ENCODE data around the gene YIPF5.

The YIPF5 gene

DNA sequence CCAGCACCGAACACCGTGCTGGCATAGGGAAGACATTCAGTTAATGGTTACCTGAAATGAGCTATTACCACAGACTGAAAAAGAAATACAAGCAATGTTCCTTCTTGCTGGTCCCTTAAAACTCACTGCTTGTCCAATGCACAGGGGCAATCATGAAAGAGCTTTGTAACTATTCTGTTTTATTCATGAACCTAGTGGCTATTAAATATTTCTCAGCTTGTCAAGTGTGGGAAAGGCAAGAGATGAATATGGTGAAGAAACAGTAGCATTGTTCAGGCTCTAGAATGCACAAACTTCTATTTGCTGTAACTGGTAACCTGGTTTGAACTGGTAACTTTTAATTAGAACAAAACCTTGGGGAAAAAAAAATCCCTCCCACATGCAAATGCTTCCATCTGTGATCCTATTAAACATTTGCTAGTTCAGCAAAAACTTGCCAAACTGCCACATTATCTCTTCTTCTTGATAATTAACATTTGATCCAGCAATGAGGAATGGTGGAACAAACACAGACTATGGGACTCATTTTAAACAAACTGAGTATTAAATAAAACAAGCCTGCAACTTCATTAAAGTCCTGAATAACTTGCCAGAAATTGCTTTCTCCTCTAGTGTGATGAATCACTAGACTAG, 36.1 kb downstream of the YIPF5 start:
- TF ChIP-seq, protein P1, sequence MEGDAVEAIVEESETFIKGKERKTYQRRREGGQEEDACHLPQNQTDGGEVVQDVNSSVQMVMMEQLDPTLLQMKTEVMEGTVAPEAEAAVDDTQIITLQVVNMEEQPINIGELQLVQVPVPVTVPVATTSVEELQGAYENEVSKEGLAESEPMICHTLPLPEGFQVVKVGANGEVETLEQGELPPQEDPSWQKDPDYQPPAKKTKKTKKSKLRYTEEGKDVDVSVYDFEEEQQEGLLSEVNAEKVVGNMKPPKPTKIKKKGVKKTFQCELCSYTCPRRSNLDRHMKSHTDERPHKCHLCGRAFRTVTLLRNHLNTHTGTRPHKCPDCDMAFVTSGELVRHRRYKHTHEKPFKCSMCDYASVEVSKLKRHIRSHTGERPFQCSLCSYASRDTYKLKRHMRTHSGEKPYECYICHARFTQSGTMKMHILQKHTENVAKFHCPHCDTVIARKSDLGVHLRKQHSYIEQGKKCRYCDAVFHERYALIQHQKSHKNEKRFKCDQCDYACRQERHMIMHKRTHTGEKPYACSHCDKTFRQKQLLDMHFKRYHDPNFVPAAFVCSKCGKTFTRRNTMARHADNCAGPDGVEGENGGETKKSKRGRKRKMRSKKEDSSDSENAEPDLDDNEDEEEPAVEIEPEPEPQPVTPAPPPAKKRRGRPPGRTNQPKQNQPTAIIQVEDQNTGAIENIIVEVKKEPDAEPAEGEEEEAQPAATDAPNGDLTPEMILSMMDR (conservative IDR thresholded peaks at IDR 0.05; ENCODE audit: control insufficient read depth, insufficient read depth, low read depth, low read length) = no peak
- DNase-seq (ENCODE audit: low read depth) = no peak
- H3K4me3 ChIP-seq (ENCODE audit: control insufficient read depth, low read depth, low read length) = no peak overlapping the region

DNA sequence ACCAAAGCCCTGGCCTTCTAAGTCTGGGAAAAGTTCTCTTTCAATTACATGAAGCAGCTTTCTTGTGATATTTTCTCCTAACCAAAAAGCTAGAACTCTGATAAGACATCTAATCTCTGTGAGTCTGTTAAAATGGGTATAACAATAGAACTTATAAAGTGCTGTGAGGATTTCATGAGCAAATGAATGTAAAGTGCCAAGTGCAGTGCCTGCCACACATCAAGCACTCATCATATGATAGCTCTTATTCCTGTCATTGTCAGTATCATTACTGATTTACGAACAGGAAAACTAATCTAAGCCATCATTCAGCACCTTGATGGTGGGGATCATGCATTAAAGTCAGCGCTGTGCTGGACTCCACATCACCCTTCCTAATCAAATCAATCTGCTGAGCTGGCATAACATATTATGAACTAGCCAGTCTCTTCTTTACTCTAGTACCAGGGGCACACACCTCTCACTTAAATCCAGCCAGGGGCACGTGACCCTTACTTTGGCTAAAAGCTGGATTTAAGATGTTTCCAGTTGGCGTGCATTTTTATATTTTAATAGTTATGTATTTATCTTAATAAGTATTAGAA, 37.3 kb downstream of the YIPF5 start:
- DNase-seq (ENCODE audit: low read depth) = no peak
- TF ChIP-seq, protein P1 (conservative IDR thresholded peaks at IDR 0.05; ENCODE audit: control insufficient read depth, insufficient read depth, low read depth, low read length) = no peak
- H3K4me3 ChIP-seq (ENCODE audit: control insufficient read depth, low read depth, low read length) = no peak overlapping the region

DNA sequence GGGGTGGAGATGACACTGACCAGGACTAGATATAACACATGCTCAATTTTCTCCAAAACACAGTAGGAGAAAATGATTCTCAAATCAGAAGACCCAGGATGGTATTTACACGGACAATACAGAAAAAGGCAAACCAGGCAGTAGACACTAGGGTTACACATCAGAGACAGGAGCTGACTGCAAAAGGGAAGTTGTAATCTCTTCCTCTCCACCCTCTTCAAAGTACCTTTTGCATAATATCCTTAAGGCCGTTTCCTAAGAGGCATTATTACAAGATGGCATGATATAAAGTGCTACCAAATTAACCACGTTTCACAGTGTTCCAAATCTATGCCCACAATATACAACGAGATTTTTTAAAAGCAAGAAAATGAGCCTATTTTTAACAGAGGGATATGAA, 39.2 kb downstream of the YIPF5 start:
- no peak for DNase-seq (ENCODE audit: low read depth)

DNA sequence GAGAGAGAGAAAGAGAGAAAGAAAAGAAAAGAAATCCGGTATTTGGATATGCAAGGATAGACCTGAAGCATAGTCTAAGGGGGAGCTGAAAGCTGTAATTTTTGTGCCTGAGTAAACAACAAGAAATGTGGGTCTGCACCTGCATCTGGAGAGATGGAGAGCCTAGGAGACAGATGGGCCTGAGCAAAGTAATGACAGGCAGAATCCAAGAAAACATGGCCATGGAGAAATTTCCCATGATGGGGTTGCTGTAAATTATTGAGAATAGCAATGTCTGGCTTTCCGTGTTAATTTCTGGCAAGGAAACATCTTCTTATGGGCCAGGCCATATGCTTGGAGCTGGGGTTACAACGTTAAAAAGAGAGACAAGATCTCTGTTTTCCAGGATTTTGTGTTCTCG, 40.2 kb downstream of the YIPF5 start:
- TF ChIP-seq, protein P1 (conservative IDR thresholded peaks at IDR 0.05; ENCODE audit: control insufficient read depth, insufficient read depth, low read depth, low read length) = no peak
- DNase-seq (ENCODE audit: low read depth) = no peak
- H3K4me3 ChIP-seq (ENCODE audit: control insufficient read depth, low read depth, low read length) = no peak overlapping the region

More for the DNA sequence above, 39.2 kb downstream of the YIPF5 start:
- TF ChIP-seq, protein P1 (conservative IDR thresholded peaks at IDR 0.05; ENCODE audit: control insufficient read depth, insufficient read depth, low read depth, low read length) = no peak
- no peak overlapping the region for H3K4me3 ChIP-seq (ENCODE audit: control insufficient read depth, low read depth, low read length)

DNA sequence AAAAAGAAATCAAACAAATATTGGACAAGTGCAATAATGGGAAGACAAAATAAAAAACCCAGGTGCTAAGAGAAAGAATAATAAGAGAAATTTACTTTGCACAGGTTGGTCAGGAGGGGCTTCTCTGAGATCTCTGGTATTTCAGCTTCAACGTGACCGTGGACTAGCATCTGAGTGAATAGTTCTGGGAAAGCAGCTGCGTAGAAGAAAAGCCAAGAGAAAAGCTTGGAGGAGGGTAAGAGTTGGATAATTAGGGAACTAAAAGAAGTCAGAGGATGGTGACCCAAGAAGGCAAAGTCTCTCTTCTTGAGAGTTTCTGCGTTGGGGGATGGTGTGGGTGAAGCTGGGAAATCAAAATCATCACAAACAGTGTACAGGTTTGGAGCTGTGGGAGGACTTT, 41.6 kb downstream of the YIPF5 start:
- DNase-seq (ENCODE audit: low read depth) = no peak
- no peak overlapping the region for H3K4me3 ChIP-seq (ENCODE audit: control insufficient read depth, low read depth, low read length)
- TF ChIP-seq, protein P1 (conservative IDR thresholded peaks at IDR 0.05; ENCODE audit: control insufficient read depth, insufficient read depth, low read depth, low read length) = no peak

DNA sequence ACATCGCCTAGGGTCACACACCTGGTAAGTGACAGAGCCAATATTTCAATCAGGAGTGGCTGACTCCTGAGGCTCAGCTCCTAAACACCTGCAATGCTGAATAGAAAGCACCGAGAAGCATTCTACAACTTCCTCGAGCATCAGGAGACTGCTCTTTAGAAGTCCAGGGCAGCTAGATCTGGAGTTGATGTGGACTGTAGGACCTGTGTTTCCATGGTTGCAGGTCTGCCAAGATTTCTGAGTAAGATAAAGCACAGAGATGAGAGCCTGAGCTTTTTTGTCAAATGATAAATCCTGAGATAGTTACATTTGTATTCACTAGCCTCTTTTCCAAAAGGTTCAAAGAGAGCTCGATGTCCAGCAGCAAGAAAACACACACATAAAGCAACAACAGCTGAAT, 43.8 kb downstream of the YIPF5 start:
- TF ChIP-seq, protein P1 (conservative IDR thresholded peaks at IDR 0.05; ENCODE audit: control insufficient read depth, insufficient read depth, low read depth, low read length) = no peak
- H3K4me3 ChIP-seq (ENCODE audit: control insufficient read depth, low read depth, low read length) = no peak overlapping the region
- no peak for DNase-seq (ENCODE audit: low read depth)

Data from fibroblast of mammary gland (primary cell).